Erythroblast (primary cell): ENCODE data around the gene LZTR1.

ENCODE experiments used
- GATA1 ChIP-seq: IDR thresholded peaks from 2 replicates; pipeline ENCODE4 v1.6.1; 2011; ENCODE audit warnings: low read depth, mild to moderate bottlenecking, control low read depth, low read length, moderate library complexity
- POLR2A ChIP-seq: IDR thresholded peaks from 2 replicates; pipeline ENCODE4 v1.6.1; 2011; ENCODE audit warnings: mild to moderate bottlenecking, low read length

DNA sequence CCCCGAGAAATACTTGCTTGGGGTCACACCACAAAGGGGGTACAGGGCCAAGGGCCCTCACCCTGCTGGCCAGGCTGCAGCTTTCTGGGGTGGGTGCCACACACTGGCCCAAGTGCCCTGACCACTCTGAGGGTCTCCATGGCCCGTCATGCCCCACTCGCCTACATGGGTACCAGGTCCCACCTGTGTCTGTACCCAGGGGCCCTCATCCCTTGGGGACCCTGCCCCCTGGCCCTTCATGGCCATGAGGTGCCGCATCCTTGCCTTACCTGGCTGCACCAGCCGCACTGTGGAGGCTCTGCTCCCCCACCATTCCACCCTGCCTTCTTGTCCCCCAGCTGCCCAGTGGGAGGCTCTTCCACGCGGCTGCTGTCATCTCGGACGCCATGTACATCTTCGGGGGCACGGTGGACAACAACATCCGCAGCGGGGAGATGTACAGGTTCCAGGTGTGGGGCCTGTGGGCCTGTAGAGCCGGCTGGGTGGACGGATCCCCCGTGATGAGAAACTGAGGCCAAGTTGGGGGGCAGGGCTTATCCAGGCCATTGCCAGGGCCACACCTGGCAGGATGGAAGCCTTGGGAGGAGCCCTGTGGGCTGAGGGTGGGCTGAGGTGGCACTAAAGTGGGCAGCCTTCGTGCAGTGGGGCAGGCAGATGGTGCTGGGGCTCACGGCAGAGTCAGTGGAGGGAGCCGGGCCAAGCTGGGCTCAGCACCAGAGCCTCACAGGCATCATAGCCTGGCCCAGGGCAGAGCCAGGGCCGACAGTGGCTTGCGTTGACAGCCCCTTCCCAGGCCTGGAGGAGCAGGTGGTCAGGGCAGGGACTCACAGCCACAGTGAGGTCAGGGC lies 10.6 kb downstream of the LZTR1 start:
- TF ChIP-seq POLR2A, result no peak
- no peak for TF ChIP-seq GATA1
